GM18502 (cell line): ENCODE data around the gene SOX11.
"Not testable (repeated sequence)": the region's sequence is repeated elsewhere in the genome, so short reads cannot be mapped to it uniquely, and the experiment has no call there.

Experiments
- ATAC-seq: cut with Tn5 transposase; IDR thresholded peaks from one replicate; pipeline ENCODE4 v1.9.1; 2021; ENCODE audit warnings: mild to moderate bottlenecking; ENCODE audit not compliant: unreplicated experiment, poor library complexity

SOX11 gene

DNA sequence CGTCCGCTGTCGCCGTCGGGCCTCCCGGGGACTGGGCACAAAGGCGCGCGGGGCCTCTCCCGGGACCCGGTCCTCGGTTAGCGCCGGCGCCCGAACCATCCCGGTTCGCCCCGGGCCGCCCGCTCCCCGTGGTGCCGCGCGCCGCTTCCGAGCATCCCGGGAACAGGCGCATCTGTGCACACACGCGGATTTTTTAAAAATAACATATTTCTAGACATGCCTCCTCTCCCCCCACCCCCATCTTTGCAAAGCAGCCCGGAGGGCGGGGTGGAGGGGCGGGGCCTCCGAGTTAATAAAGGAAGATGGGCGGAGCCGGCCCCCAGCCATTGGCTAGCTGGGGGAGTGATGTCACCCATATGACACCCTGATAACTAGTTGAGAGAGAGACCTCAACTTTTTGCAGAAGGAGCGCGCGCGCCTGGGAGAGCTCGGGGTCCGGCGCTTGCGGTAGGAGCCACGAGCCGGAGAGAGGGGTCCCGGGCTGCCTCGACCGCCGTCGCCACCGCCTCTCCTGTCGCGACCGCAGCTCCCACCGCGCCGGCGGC lies at the start of gene SOX11:
SOX11 (plus strand) TSS at position 400 of the 545 bp plus-strand sequence. CDS start 338 bp downstream, outside the sequence.
- ATAC-seq, result no peak

DNA sequence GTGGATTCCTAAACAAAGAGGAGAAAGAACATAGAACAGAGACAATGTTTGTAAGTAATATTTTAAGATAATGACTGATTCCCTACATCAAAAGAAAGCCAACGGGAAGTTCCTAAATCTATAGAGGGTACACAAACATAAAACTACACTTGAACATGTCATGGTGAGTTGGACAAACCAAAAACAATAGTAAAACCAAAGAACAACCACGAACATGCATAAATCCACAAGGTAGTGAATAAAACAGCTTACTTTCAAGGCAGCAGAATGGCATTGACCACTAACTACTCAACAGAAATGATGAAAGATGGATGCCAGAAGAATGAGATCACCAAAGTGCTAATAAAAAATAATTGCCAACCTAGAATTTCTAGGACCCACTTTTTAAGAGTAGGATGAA lies 39.5 kb upstream of the SOX11 start:
- ATAC-seq, result not testable (repeated sequence)

GRCh38 chr2:5653756-5654155 lies 38.4 kb upstream of the SOX11 start:
- ATAC-seq, result not testable (repeated sequence)

- ATAC-seq, result no peak
Observed at GRCh38 chr2:5657231-5657630, 35.0 kb upstream of the SOX11 start.

DNA sequence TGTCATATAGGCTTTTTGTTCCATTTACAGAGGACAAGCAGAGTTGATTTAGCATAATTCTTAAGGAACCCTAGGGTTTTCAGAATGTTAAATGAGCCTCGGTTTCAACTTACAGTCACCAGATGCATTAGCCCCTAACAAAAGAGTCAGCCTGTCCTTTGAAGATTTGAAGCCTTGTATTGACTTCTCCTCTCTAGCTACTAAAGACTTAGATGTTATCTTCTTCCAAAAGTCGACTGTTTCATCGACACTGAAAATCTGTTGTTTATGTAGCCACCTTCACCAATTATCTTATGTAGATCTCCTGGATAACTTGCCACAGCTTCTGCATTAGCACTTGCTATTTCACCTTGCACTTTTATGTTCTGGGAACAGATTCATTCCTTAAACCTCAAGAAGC lies 31.6 kb upstream of the SOX11 start:
- ATAC-seq, result no peak

- ATAC-seq, result no peak
Observed at GRCh38 chr2:5661362-5661761, 30.8 kb upstream of the SOX11 start.

DNA sequence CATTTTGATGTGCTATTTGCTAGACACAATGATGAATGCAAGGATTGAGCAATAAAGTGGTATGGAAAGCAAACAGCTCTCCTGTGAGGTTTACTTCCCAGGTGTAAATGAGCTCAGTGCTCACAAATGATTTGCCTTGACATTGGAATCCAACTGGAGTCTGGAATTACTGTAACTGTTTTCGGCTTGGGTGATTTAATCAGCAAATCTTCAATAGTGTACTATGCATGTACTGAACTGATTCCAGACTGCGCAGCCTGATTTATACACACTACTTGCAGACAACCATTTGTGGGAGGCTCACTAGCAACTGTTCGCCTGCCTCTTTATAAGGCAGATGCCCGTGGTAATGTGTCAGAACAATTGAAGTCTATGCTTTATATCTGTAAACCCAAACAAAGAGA lies 27.9 kb upstream of the SOX11 start:
- no peak for ATAC-seq

- no peak for ATAC-seq
Observed at GRCh38 chr2:5665066-5665465, 27.1 kb upstream of the SOX11 start.

GRCh38 chr2:5666798-5667197 lies 25.4 kb upstream of the SOX11 start:
- no peak for ATAC-seq

DNA sequence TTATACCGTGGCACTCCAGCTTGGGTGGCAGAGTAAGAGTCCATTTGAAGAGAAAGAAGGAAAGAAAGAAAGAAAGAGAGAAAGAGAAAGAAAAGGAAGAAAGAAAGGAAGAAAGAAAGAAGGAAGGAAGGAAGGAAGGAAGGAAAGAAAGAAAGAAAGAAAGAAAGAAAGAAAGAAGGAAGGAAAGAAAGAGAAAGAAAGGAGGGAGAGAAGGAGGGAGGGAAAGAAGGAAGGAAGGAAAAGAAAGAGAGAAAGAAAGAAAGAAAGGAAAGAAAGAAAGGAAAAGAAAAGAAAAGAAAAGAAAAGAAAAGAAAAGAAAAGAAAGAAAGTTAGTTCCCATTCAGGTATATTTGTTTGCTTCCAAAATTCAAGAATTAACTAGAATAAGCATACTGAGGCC lies 24.5 kb upstream of the SOX11 start:
- ATAC-seq, result not testable (repeated sequence)

- ATAC-seq, result no peak
Observed at GRCh38 chr2:5668682-5669250, 23.4 kb upstream of the SOX11 start.

DNA sequence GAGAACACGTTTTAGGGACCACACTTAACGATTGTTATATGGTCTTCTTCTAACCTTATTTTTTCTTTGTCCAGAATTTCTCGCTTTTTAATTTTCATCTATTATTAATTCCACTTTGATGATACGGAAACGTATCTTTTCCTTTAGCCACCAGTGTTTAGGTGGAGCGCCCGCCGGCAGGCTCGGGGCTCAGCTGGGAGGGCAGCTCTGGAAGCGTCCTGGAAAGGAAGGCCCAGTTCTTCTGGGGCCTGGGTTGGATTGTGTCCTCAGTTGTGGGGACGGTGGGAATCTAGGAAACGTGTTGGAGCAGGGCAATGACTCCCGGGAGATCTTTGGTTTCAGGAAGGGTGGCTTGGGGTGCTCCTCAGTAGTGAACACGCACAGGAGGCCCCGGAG lies 19.4 kb upstream of the SOX11 start:
- no peak for ATAC-seq

- ATAC-seq, result no peak
Observed at GRCh38 chr2:5673145-5674025, 18.8 kb upstream of the SOX11 start.

- ATAC-seq, result no peak
Observed at GRCh38 chr2:5674026-5674340, 18.2 kb upstream of the SOX11 start.

DNA sequence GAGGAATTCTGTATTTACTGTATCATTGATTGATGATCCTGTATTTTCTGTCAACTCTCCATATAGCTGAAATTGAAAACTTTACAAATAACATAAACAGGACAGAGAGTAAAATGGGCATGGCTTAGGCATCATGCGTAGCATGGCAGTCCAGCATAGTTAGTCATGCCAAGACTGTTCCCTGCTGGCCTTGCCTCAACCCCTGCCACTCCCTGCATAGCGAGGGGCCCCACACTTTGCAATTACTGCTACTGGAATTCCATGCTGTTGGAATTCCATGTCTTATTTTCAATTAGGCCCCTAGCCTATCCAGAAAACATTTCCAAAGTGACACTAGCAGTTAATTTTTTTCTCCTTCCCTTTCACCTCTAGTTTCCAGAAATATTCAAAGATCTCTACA lies 15.1 kb upstream of the SOX11 start:
- ATAC-seq, result no peak

DNA sequence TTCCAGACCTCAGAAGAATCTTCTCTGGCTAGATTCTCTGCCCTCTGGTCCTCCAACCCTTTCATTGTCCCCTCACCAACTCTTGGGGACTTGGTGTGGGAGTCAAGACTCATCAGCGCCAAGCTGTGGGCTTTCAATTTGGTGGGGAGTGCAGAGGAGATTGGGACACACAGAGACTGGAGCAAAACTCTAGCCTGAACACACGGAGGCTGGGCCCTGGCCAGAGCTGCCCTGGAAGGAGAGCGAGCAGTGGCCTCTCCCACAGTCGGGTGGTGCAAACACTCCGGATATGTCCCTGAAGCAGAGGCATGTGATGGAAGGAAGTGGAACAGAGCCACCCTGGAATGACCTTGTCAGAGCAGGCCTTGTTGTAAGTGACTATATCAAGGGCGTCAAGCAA lies 8.7 kb upstream of the SOX11 start:
- no peak for ATAC-seq

DNA sequence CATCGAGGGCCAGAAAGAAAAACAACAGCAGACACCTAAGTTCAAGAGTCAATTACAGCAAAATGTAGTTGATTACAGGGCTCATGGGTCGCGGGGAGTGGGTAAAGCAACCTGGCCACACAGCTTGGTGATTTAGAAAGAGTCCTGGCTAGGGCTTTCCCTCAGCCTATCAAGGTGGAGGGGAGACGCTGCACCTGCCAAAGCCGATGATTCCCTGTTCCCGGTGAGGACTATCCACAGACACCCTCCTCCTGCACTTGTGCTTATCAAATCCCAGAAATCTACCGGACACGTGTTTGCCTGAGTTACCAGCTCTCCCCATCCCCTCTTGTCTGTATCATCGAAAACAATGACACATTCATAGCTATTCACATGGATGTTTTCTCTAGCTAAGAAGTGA lies 7.0 kb upstream of the SOX11 start:
- no peak for ATAC-seq

DNA sequence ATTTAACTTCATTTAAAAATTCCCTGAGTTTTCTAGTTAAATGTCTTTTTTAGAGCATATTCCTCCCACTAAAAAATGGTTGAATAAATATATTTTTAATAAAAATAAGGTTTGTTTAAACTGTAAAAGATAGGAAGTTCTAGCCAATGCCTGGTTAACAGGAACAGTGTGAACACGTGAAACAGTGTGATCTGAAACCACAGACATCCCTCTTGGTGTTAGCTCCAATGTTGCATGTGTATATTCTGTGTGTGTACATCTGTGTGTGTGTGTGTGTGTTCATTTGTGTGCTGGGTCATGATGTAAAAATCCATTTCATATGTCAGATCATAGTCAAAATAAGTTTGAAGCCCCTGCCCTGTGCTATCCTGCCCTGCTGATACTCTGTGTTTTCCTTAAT lies 6.1 kb upstream of the SOX11 start:
- no peak for ATAC-seq

- ATAC-seq, result no peak
Observed at GRCh38 chr2:5686536-5686935, 5.6 kb upstream of the SOX11 start.

GRCh38 chr2:5689750-5690149 lies 2.4 kb upstream of the SOX11 start:
- ATAC-seq, result no peak

- no peak for ATAC-seq
Observed at GRCh38 chr2:5690286-5690685, 1.9 kb upstream of the SOX11 start.

- ATAC-seq, result no peak
Observed at GRCh38 chr2:5690718-5691220, 1.4 kb upstream of the SOX11 start.
